HG02884 (cell line): Measurements from ENCODE around the gene LAMA2.

Source experiments
- ATAC-seq: cut with Tn5 transposase; IDR thresholded peaks from one replicate; pipeline ENCODE4 v1.9.1; 2021; ENCODE audit warnings: mild to moderate bottlenecking, moderate library complexity; ENCODE audit not compliant: unreplicated experiment

LAMA2 gene

GRCh38 chr6:129500958-129501739 lies 618.2 kb downstream of the LAMA2 start:
- no peak for ATAC-seq

GRCh38 chr6:129501740-129502660 lies 619.1 kb downstream of the LAMA2 start:
- no peak for ATAC-seq

GRCh38 chr6:129504456-129504855 lies 621.5 kb downstream of the LAMA2 start:
- no peak for ATAC-seq

DNA sequence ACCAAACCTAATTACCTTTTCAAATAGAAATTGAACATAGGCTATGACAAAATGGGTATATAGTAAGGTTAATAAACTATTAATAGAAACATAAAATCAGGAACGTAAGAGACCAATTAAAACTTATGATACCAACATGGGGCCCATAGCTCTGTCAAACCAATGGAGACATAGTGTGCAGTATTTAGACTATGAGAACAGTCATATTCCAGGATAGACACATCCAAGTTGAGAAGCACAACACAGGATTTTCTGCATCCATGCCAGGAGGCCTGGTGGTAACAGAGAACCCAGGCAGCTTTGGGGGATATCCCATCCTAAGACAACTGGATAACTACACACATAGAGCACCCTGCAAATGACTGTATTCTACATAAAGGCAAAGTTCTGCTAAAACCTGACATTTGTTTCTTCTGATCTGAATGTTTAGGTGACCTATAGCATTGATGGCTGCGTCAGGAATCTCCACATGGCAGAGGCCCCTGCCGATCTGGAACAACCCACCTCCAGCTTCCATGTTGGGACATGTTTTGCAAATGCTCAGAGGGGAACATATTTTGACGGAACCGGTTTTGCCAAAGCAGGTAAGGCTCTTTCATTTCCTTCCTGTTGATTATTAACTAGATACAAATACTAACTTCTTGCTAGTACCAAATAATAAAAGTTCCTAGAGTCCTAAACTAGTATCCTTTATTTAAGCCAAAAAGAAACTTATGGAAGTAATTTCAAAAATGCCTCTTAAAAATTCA lies 624.3 kb downstream of the LAMA2 start:
- ATAC-seq = no peak

DNA sequence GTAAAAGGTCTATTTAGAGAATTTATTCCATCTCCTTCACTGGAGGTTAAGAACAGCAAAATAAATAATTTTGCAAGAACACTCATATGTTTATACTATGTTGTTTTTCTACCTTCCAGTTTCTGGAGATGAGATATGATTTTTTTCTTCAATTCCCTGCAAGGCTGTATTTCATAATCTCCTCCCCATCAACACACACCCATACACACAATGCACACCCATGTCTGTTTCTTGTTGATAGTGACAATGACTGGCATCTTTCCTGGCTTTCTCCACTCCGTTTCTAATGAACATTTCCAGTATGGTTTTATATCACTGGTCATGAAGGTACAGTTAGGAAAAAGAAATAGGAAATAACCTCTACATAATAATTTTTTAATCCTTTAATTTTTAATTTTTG lies 624.9 kb downstream of the LAMA2 start:
- ATAC-seq = no peak

DNA sequence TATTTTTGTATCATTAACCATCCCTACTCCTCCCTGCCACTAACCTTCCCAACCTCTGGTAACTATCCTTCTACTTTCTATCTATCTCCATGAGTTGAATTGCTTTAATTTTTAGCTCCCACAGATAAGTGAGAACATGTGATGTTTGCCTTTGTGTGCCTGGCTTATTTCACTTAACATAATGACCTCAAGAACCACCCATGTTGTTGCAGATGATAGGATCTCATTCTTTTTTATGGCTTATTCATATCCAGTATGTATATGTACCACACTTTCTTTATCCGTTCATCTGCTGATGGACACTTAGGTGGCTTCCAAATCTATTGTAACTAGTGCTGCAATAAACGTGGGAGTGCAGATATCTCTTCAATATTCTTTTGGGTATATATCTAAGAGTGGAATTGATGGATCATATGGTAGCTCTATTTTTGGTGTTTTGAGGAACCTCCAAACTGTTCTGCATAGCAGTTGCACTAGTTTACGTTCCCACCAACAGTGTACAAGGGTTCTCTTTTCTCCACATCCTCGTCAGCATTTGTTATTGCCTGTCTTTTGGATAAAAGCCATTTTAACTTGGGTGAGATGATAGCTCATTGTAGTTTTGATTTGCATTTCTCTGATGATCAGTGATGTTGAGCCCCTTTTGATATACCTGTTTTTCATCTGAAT lies 625.7 kb downstream of the LAMA2 start:
- ATAC-seq = no peak

GRCh38 chr6:129510950-129511349 lies 628.0 kb downstream of the LAMA2 start:
- ATAC-seq = no peak

DNA sequence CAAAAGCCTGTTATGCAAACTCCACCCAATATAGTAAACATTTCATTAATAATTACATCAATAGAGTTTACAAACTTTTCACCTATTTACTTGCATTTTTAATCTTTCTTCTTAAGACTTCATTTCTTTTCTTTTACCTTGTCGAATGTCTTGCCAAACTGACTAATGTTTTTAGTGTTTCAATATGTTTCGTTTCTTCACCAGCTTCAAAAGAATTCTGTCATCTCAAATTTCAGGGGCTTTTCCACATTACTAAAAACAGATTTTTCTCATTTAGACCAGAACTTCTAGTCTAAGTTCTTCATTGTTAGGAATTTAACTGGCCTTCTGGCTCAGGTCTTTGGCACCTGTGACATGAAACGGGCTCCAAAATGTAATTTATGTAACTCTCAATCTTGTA lies 630.5 kb downstream of the LAMA2 start:
- no peak for ATAC-seq

DNA sequence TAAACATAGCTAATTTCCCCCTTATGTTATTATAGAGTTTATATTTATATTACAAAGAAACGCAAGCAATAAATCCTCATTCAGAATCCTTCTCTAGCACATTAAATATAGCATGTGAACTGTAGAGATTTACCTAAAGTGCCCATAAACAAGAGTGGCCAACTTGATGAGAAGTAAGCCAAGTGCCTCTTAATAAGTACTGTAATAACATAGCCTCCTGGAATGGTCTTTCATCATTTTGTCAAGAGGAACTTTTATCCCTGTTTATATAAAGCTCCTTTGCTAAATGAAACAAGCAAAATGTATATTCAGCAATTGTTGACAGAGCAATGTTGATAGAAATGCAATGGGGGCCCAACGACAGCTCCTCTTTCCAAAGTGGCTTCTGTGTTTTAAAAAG lies 632.1 kb downstream of the LAMA2 start:
- ATAC-seq = no peak

GRCh38 chr6:129516005-129516404 lies 633.1 kb downstream of the LAMA2 start:
- ATAC-seq = no peak

DNA sequence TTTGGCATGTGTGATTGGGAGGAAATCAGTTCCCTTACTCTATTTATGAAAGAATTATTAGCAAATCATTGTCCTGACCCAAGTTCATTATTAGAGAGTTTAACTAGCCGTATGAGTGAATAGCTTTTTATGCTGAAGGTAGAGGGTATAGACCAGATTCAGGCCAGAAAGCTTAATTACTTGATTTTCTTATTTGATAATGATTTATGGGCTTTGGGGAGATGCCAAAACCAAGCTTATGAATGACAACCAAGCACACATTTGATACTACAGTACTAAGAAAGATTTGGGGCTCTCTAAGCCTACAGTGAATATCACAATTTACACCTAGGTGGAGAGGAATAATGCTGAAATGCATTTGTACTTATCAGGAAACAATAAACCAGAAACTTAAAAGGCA lies 633.8 kb downstream of the LAMA2 start:
- ATAC-seq = no peak

DNA sequence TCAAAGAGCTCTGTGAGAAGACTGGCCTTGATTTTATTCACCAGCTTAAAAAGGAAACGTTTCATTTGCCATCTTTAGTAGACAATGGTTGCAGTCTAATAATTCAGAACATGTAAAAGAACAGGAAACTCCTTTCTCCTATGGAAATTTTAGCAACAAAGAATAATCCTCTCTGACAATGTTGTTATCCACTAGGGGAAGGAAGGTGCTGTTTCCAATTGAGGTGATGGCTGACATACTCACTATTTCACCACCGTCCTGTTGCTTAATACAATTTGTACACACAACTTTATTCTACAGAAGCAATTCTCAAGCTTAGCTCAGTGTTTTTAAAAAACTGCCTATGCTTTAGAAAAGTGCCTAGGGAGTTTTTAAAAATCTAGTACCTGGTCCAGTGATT lies 634.4 kb downstream of the LAMA2 start:
- no peak for ATAC-seq

GRCh38 chr6:129519750-129520149 lies 636.8 kb downstream of the LAMA2 start:
- ATAC-seq = no peak

- ATAC-seq = no peak
Measured at GRCh38 chr6:129521946-129522345, 639.0 kb downstream of the LAMA2 start.

DNA sequence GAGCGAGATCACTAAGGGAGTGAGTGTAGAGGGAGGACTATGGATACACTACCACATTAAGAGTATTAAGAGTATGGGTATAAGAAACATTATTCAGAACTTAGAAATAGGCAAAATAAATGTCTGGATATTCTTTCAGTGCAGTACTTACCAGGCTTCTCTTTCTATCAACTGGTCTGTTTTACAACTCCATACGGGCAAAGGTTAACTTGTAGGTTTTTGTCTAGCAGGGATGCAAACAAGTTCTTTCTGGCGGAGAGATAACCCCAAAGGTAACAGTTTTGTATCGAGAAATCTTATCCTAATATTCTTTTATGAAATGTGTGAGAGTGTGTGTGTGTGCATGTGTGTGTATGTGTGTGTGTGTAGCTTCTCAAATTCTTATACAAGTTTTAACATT lies 640.9 kb downstream of the LAMA2 start:
- ATAC-seq = no peak

DNA sequence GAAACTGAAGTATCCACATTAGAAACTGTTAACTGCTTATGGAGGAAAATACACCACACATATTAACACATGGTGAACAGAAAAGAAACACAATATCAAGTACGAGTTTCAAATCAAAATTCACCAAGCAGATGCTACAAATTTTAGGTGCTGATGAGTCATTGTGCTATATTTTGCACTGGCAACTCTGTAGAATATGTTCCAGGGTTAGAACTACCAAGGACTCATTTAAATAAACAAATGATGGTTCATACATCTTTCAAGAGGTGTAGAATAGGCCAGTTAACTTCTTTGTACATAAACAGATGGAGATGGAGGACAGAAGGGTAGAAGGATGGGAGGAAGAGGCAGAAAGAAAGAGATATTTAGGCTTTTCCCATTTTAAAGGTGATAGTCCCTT lies 642.1 kb downstream of the LAMA2 start:
- ATAC-seq = no peak

GRCh38 chr6:129534926-129535325 lies 652.0 kb downstream of the LAMA2 start:
- ATAC-seq = no peak

GRCh38 chr6:129536271-129536670 lies 653.3 kb downstream of the LAMA2 start:
- ATAC-seq = no peak

DNA sequence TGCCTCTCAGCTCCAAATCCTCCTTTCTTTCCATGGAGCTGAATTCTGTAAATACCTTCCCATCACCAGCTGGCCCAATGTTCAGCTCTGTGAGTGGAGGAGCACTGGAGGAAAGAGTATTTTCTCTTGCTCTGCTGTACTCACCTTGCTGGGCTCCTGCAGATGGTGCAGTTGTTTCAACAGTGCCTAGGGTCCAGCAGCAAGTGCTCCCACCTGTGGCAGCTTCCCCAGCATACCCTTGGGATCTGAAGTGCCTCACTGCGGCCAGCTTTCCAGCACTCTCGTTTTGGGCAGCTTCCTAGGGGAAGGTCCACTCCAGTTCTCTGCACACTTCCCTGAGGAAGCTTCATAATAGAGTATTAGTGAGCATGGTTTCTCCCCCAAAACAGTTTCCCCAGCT lies 656.1 kb downstream of the LAMA2 start:
- no peak for ATAC-seq

GRCh38 chr6:129542705-129543104 lies 659.8 kb downstream of the LAMA2 start:
- ATAC-seq = no peak

DNA sequence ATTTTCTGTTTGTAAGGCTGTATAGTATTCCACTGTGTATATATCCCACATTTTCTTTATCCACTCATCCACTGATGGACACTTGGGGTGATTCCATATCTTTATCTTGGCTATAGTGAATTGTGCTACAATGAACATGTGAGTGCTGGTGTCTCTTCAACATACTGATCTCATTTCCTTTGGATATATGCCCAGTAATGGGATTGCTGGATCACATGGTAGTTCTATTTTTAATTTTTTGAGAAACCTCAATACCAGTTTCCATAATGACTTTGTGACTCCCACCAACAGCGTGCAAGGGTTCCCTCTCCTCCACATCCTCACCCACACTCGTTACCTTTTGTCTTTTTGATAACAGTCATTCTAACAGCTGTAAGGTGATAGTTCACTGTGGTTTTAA lies 661.0 kb downstream of the LAMA2 start:
- ATAC-seq = no peak
